ENCODE results near the gene RALGAPA2.

RALGAPA2 gene

GRCh38 chr20:20649945-20650344, 62.5 kb downstream of the RALGAPA2 start:
- Histone ChIP-seq H3K4me3 (ENCODE audit: low read depth, low read length, poor library complexity, severe bottlenecking) (no peak overlapping the region), H3K9me2 (ENCODE audit: low read depth, low read length) (no peaks in the 10 kb centered on the region), H3K27me3 (ENCODE audit: insufficient read depth, low read length) (no peaks in the 10 kb centered on the region), H3K9ac (ENCODE audit: low read length) (no peak overlapping the region), H3K9me3 (ENCODE audit: low read length) (no peaks in the 10 kb centered on the region), H3K36me3 (ENCODE audit: insufficient read depth, low read length) (no peaks in the 10 kb centered on the region), H3K4me1 (ENCODE audit: insufficient read depth, low read length, severe bottlenecking) (no peaks in the 10 kb centered on the region), H3K4me2 (ENCODE audit: low read length) (no peak overlapping the region), H4K20me1 (ENCODE audit: insufficient read depth, low read length) (no peaks in the 10 kb centered on the region), H3K27ac (ENCODE audit: low read depth, low read length, poor library complexity, severe bottlenecking) (no peak overlapping the region), H3F3A (ENCODE audit: insufficient read depth, low read length) (no peaks in the 10 kb centered on the region), H3K79me2 (ENCODE audit: insufficient read depth, low read length) (no peaks in the 10 kb centered on the region), H2AFZ (ENCODE audit: low read length) (no peak overlapping the region)
- TF ChIP-seq CTCF (IDR thresholded peaks at IDR 0.05; ENCODE audit: low read length) (no peak), EZH2 (IDR thresholded peaks at IDR 0.05; ENCODE audit: borderline replicate concordance, low read length) (no peak)

DNA sequence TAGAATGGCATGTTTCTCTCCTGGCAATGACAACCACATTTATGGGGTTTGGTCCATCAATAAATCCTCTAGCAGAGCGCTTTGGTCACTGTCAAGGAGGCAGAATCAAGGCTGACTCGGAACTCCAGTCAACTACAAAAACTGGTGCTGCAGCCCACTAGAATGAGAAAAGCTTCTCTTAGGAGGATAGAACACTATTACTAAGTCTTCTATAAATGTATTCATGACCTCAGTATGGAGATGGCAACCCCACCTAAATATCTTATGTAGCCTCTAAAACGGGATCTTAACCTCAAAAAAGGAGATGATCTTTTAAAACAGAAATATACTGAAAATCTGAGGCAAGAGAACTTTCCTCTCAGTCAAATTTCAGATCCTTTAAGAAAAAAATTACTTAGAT, 68.5 kb downstream of the RALGAPA2 start:
- Histone ChIP-seq H3K27ac (ENCODE audit: low read depth, low read length, poor library complexity, severe bottlenecking) (no peak overlapping the region), H3K4me1 (ENCODE audit: insufficient read depth, low read length, severe bottlenecking) (no peaks in the 10 kb centered on the region), H2AFZ (ENCODE audit: low read length) (no peak overlapping the region), H4K20me1 (ENCODE audit: insufficient read depth, low read length) (no peaks in the 10 kb centered on the region), H3K9ac (ENCODE audit: low read length) (no peak overlapping the region), H3K9me2 (ENCODE audit: low read depth, low read length) (no peaks in the 10 kb centered on the region), H3K4me3 (ENCODE audit: low read depth, low read length, poor library complexity, severe bottlenecking) (no peak overlapping the region), H3K9me3 (ENCODE audit: low read length) (no peaks in the 10 kb centered on the region), H3K27me3 (ENCODE audit: insufficient read depth, low read length) (no peaks in the 10 kb centered on the region), H3K79me2 (ENCODE audit: insufficient read depth, low read length) (no peaks in the 10 kb centered on the region), H3K36me3 (ENCODE audit: insufficient read depth, low read length) (no peaks in the 10 kb centered on the region; the same call in 1 of the 2 replicates), H3F3A (ENCODE audit: insufficient read depth, low read length) (no peaks in the 10 kb centered on the region), H3K4me2 (ENCODE audit: low read length) (no peak overlapping the region)
- TF ChIP-seq EZH2 (IDR thresholded peaks at IDR 0.05; ENCODE audit: borderline replicate concordance, low read length) (no peak), CTCF (IDR thresholded peaks at IDR 0.05; ENCODE audit: low read length) (no peak)

DNA sequence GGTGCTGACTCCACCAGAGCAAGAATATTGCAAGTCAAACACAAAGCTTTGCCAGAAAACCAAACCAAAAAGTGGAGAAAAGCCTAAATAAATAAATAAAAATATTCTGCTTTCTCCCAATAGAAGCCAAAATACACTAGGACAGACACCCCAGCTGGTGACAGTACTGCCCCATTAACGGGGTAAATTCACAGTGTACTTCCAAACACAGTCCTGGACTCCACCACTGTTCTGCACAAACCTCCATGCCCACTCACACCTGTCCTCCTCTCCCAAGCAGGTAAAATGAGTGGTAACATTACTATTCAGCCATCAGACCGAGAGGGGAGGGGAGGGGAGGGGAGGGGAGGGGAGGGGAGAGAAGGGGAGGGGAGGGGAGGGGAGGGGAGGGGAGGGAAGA, 70.7 kb downstream of the RALGAPA2 start:
- no peaks in the 10 kb centered on the region for H4K20me1 ChIP-seq (ENCODE audit: insufficient read depth, low read length)
- no peak overlapping the region for H3K27ac ChIP-seq (ENCODE audit: low read depth, low read length, poor library complexity, severe bottlenecking)
- H2AFZ ChIP-seq (ENCODE audit: low read length) = no peak overlapping the region
- no peaks in the 10 kb centered on the region for H3K79me2 ChIP-seq (ENCODE audit: insufficient read depth, low read length)
- H3K27me3 ChIP-seq (ENCODE audit: insufficient read depth, low read length) = no peaks in the 10 kb centered on the region
- no peaks in the 10 kb centered on the region for H3K9me2 ChIP-seq (ENCODE audit: low read depth, low read length)
- H3K4me1 ChIP-seq (ENCODE audit: insufficient read depth, low read length, severe bottlenecking) = no peaks in the 10 kb centered on the region
- no peak overlapping the region for H3K4me2 ChIP-seq (ENCODE audit: low read length)
- no peaks in the 10 kb centered on the region for H3F3A ChIP-seq (ENCODE audit: insufficient read depth, low read length)
- TF ChIP-seq CTCF (IDR thresholded peaks at IDR 0.05; ENCODE audit: low read length) (no peak), EZH2 (IDR thresholded peaks at IDR 0.05; ENCODE audit: borderline replicate concordance, low read length) (no peak)
- H3K36me3 ChIP-seq (ENCODE audit: insufficient read depth, low read length) = no peaks in the 10 kb centered on the region; the same call in 1 of the 2 replicates
- H3K9ac ChIP-seq (ENCODE audit: low read length) = no peak overlapping the region
- no peaks in the 10 kb centered on the region for H3K9me3 ChIP-seq (ENCODE audit: low read length)
- no peak overlapping the region for H3K4me3 ChIP-seq (ENCODE audit: low read depth, low read length, poor library complexity, severe bottlenecking)

All from OCI-LY1 (cell line).